ENCODE results near the gene CACNA1F.

Gene CACNA1F

GRCh38 chrX:49179358-49179757 is 53.8 kb downstream of the CACNA1F start:
- no peak overlapping the region for H3K4me3 ChIP-seq (ENCODE audit: insufficient read depth, low read length, poor library complexity, severe bottlenecking)
- no peak overlapping the region for H3K4me2 ChIP-seq (ENCODE audit: low read depth, low read length, poor library complexity, severe bottlenecking)
- H3K27ac ChIP-seq (ENCODE audit: low read depth, low read length): no peak overlapping the region
- H3K9ac ChIP-seq (ENCODE audit: low read length): no peak overlapping the region
- H3K27me3 ChIP-seq (ENCODE audit: low read length): no peaks in the 10 kb centered on the region
- H3K9me3 ChIP-seq (ENCODE audit: insufficient read depth, low read length): no peaks in the 10 kb centered on the region
- no peak overlapping the region for H2AFZ ChIP-seq (ENCODE audit: low read depth, low read length, severe bottlenecking)
- no peaks in the 10 kb centered on the region for H3K9me2 ChIP-seq (replicated peaks; ENCODE audit: insufficient read depth, low read length)
- TF ChIP-seq EZH2phosphoT487 (conservative IDR thresholded peaks at IDR 0.05; ENCODE audit: low read length): no peak
- TF ChIP-seq, protein P1, sequence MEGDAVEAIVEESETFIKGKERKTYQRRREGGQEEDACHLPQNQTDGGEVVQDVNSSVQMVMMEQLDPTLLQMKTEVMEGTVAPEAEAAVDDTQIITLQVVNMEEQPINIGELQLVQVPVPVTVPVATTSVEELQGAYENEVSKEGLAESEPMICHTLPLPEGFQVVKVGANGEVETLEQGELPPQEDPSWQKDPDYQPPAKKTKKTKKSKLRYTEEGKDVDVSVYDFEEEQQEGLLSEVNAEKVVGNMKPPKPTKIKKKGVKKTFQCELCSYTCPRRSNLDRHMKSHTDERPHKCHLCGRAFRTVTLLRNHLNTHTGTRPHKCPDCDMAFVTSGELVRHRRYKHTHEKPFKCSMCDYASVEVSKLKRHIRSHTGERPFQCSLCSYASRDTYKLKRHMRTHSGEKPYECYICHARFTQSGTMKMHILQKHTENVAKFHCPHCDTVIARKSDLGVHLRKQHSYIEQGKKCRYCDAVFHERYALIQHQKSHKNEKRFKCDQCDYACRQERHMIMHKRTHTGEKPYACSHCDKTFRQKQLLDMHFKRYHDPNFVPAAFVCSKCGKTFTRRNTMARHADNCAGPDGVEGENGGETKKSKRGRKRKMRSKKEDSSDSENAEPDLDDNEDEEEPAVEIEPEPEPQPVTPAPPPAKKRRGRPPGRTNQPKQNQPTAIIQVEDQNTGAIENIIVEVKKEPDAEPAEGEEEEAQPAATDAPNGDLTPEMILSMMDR (IDR thresholded peaks at IDR 0.05; ENCODE audit: insufficient read depth, low read length, poor library complexity, severe bottlenecking): no peak
- H3F3A ChIP-seq (ENCODE audit: insufficient read depth): no peaks in the 10 kb centered on the region
- no peaks in the 10 kb centered on the region for H3K36me3 ChIP-seq (ENCODE audit: low read length)
- H3K79me2 ChIP-seq (ENCODE audit: insufficient read depth, low read length): no peaks in the 10 kb centered on the region
- H4K20me1 ChIP-seq (ENCODE audit: low read depth, low read length): no peaks in the 10 kb centered on the region

GRCh38 chrX:49178537-49178936 is 54.6 kb downstream of the CACNA1F start:
- H3K27me3 ChIP-seq (ENCODE audit: low read length): no peaks in the 10 kb centered on the region
- no peaks in the 10 kb centered on the region for H3F3A ChIP-seq (ENCODE audit: insufficient read depth)
- H3K36me3 ChIP-seq (ENCODE audit: low read length): no peaks in the 10 kb centered on the region

GRCh38 chrX:49177873-49178480 is 55.2 kb downstream of the CACNA1F start:
- no peaks in the 10 kb centered on the region for H3K9me2 ChIP-seq (replicated peaks; ENCODE audit: insufficient read depth, low read length)
- H3K27ac ChIP-seq (ENCODE audit: low read depth, low read length): no peak overlapping the region
- TF ChIP-seq EZH2phosphoT487 (conservative IDR thresholded peaks at IDR 0.05; ENCODE audit: low read length): no peak
- TF ChIP-seq, protein P1 (IDR thresholded peaks at IDR 0.05; ENCODE audit: insufficient read depth, low read length, poor library complexity, severe bottlenecking): no peak
- H3K4me2 ChIP-seq (ENCODE audit: low read depth, low read length, poor library complexity, severe bottlenecking): no peak overlapping the region
- H3K79me2 ChIP-seq (ENCODE audit: insufficient read depth, low read length): peaks cover 6% of the 10 kb centered on the region; the same call in 1 of the 2 replicates
- H3K27me3 ChIP-seq (ENCODE audit: low read length): no peaks in the 10 kb centered on the region
- H3K9me3 ChIP-seq (ENCODE audit: insufficient read depth, low read length): no peaks in the 10 kb centered on the region
- 0 out of 2 replicates have a peak, but pooled peaks cover 2% of the 10 kb centered on the region for H3F3A ChIP-seq (ENCODE audit: insufficient read depth)
- no peak overlapping the region for H3K9ac ChIP-seq (ENCODE audit: low read length)
- no peaks in the 10 kb centered on the region for H3K36me3 ChIP-seq (ENCODE audit: low read length)
- 0 out of 2 replicates have a peak, but pooled peaks cover under 1% of the 10 kb centered on the region for H4K20me1 ChIP-seq (ENCODE audit: low read depth, low read length)
- no peak overlapping the region for H2AFZ ChIP-seq (ENCODE audit: low read depth, low read length, severe bottlenecking)
- no peak overlapping the region for H3K4me3 ChIP-seq (ENCODE audit: insufficient read depth, low read length, poor library complexity, severe bottlenecking)

More at GRCh38 chrX:49178537-49178936, 54.6 kb downstream of the CACNA1F start:
- Histone ChIP-seq H2AFZ (ENCODE audit: low read depth, low read length, severe bottlenecking) (no peak overlapping the region), H3K9me2 (replicated peaks; ENCODE audit: insufficient read depth, low read length) (no peaks in the 10 kb centered on the region), H3K27ac (ENCODE audit: low read depth, low read length) (no peak overlapping the region), H4K20me1 (ENCODE audit: low read depth, low read length) (no peaks in the 10 kb centered on the region), H3K9ac (ENCODE audit: low read length) (no peak overlapping the region), H3K79me2 (ENCODE audit: insufficient read depth, low read length) (0 out of 2 replicates have a peak, but pooled peaks cover under 1% of the 10 kb centered on the region), H3K4me2 (ENCODE audit: low read depth, low read length, poor library complexity, severe bottlenecking) (no peak overlapping the region), H3K4me3 (ENCODE audit: insufficient read depth, low read length, poor library complexity, severe bottlenecking) (no peak overlapping the region), H3K9me3 (ENCODE audit: insufficient read depth, low read length) (no peaks in the 10 kb centered on the region)
- TF ChIP-seq EZH2phosphoT487 (conservative IDR thresholded peaks at IDR 0.05; ENCODE audit: low read length): no peak
- TF ChIP-seq, protein P1 (IDR thresholded peaks at IDR 0.05; ENCODE audit: insufficient read depth, low read length, poor library complexity, severe bottlenecking): no peak

Measured in SU-DHL-6 (cell line).